Measurements from ENCODE around the gene SYNE2. TPM values are rescaled to one million over a fixed set of nuclear protein-coding genes. Genes with fewer than 3 reads are reported as not detected.

Gene SYNE2
- total RNA-seq, 1 experiment from 2014 or later: 67.4 TPM

GRCh38 chr14:64196814-64197411, 344.1 kb downstream of the SYNE2 start:
- ChIA-PET POLR2A (no interaction called here), CTCF (interaction anchor here (0.7 to 1.4 kb wide), 2 partner anchors 187 to 427 kb away, joined by 3 to 4 read pairs; no protein-coding TSS in a partner anchor)
- no peaks in the 10 kb centered on the region for H3K4me1 Mint-ChIP-seq (ENCODE audit: insufficient read depth, unreplicated experiment)
- H3K9me3 Mint-ChIP-seq (ENCODE audit: unreplicated experiment): no peaks in the 10 kb centered on the region
- intact Hi-C loops (cut with micrococcal nuclease): no loop called here
- no TSS peak for BruUV-seq (replicated peaks)
- peaks cover 66% of the 10 kb centered on the region for H3K36me3 Mint-ChIP-seq (ENCODE audit: insufficient read depth, unreplicated experiment)
- TF ChIP-seq CTCF (IDR thresholded peaks at IDR 0.05; ENCODE audit: unreplicated experiment): no peak
- H3K27ac Mint-ChIP-seq (ENCODE audit: low read depth, unreplicated experiment): no peak overlapping the region
- DNase-seq (ENCODE audit: unreplicated experiment): no peak
- H3K27me3 Mint-ChIP-seq (ENCODE audit: insufficient read depth, unreplicated experiment): no peaks in the 10 kb centered on the region
- H3K4me3 Mint-ChIP-seq (ENCODE audit: unreplicated experiment): no peak overlapping the region

DNA sequence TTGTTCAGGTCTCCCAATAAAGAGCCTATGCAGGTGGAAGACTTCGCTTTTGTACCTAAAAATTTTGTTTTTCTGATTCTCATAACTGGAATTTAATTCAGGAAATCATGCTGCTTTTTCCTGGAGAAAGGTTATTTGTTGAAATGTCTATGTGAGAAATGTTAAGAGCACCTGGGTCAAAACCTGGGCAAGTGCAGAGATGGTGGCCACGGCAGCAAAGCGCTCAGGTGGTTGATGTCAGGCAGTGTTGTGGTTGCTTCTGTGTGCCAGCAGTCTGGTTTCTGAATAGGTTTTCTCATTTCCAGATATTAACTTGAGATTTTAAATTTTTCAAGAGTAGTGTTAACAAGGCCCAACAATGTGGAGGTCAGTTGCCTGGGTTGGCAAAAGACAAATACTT, 345.2 kb downstream of the SYNE2 start:
- BruUV-seq (replicated peaks): no TSS peak
- intact Hi-C loops (cut with micrococcal nuclease): no loop called here
- TF ChIP-seq CTCF (IDR thresholded peaks at IDR 0.05; ENCODE audit: unreplicated experiment): no peak
- Mint-ChIP-seq H3K4me1 (ENCODE audit: insufficient read depth, unreplicated experiment) (no peaks in the 10 kb centered on the region), H3K4me3 (ENCODE audit: unreplicated experiment) (no peak overlapping the region), H3K36me3 (ENCODE audit: insufficient read depth, unreplicated experiment) (peaks cover 63% of the 10 kb centered on the region), H3K27ac (ENCODE audit: low read depth, unreplicated experiment) (no peak overlapping the region), H3K9me3 (ENCODE audit: unreplicated experiment) (no peaks in the 10 kb centered on the region), H3K27me3 (ENCODE audit: insufficient read depth, unreplicated experiment) (no peaks in the 10 kb centered on the region)
- CTCF ChIA-PET: interaction anchor here (0.7 kb wide), 1 partner anchor 428 kb away, joined by 3 read pairs; no protein-coding TSS in a partner anchor
- no peak for DNase-seq (ENCODE audit: unreplicated experiment)
- POLR2A ChIA-PET: no interaction called here

GRCh38 chr14:64198486-64198885, 345.7 kb downstream of the SYNE2 start:
- intact Hi-C loops (cut with micrococcal nuclease): no loop called here

DNA sequence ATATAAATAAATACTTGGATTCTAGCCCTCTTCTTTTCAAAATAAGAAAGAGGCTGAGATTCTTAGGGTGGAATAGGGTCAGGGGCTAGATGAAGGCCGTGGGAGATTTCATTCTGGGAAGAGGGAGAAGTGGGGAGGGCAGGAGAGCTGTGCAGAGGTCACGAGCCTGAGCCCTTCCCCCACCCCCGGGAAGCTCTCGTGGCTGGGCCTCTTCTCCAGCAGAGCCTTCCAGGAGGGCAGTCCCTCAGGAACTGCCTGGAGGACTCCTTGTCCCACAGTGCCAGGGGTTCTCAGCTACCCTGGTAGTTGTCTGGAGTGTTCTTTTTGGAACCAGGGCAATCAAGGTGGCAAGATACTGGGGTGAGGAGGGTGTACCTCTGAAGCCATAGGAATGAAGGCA, 347.4 kb downstream of the SYNE2 start:
- no peaks in the 10 kb centered on the region for H3K27me3 Mint-ChIP-seq (ENCODE audit: insufficient read depth, unreplicated experiment)
- peaks cover 72% of the 10 kb centered on the region for H3K36me3 Mint-ChIP-seq (ENCODE audit: insufficient read depth, unreplicated experiment)
- no peak for TF ChIP-seq CTCF (IDR thresholded peaks at IDR 0.05; ENCODE audit: unreplicated experiment)
- no peaks in the 10 kb centered on the region for H3K4me1 Mint-ChIP-seq (ENCODE audit: insufficient read depth, unreplicated experiment)
- intact Hi-C loops (cut with micrococcal nuclease): no loop called here
- H3K27ac Mint-ChIP-seq (ENCODE audit: low read depth, unreplicated experiment): no peak overlapping the region
- H3K4me3 Mint-ChIP-seq (ENCODE audit: unreplicated experiment): no peak overlapping the region
- no TSS peak for BruUV-seq (replicated peaks)
- ChIA-PET POLR2A (no interaction called here), CTCF (interaction anchor here (0.6 to 0.7 kb wide), 2 partner anchors 103 to 291 kb away, joined by 3 read pairs; no protein-coding TSS in a partner anchor)
- H3K9me3 Mint-ChIP-seq (ENCODE audit: unreplicated experiment): no peaks in the 10 kb centered on the region
- no peak for DNase-seq (ENCODE audit: unreplicated experiment)

More at GRCh38 chr14:64198486-64198885, 345.7 kb downstream of the SYNE2 start:
- H3K36me3 Mint-ChIP-seq (ENCODE audit: insufficient read depth, unreplicated experiment): peaks cover 63% of the 10 kb centered on the region
- no TSS peak for BruUV-seq (replicated peaks)
- H3K27ac Mint-ChIP-seq (ENCODE audit: low read depth, unreplicated experiment): no peak overlapping the region
- no peaks in the 10 kb centered on the region for H3K9me3 Mint-ChIP-seq (ENCODE audit: unreplicated experiment)
- H3K4me3 Mint-ChIP-seq (ENCODE audit: unreplicated experiment): no peak overlapping the region
- CTCF ChIA-PET: interaction anchor here (0.6 to 1.3 kb wide), 3 partner anchors 10 to 105 kb away, joined by 3 to 5 read pairs (median 4); no protein-coding TSS in a partner anchor
- H3K27me3 Mint-ChIP-seq (ENCODE audit: insufficient read depth, unreplicated experiment): no peaks in the 10 kb centered on the region
- POLR2A ChIA-PET: no interaction called here
- no peak for DNase-seq (ENCODE audit: unreplicated experiment)
- no peak for TF ChIP-seq CTCF (IDR thresholded peaks at IDR 0.05; ENCODE audit: unreplicated experiment)
- no peaks in the 10 kb centered on the region for H3K4me1 Mint-ChIP-seq (ENCODE audit: insufficient read depth, unreplicated experiment)

Measured in MCF 10A (cell line).